Colonic mucosa (tissue), 2 donors: ENCODE data around the gene IFNA17. TPM values are rescaled to one million over a fixed set of nuclear protein-coding genes. Genes with fewer than 3 reads are reported as not detected.

Experiments used
- total RNA-seq, 2 donors: library from RNA; stranded (reverse); fragmentation: NEBNext Ultra II Directional in 1 of 2; extraction: Animal tissue kit (Norgen Biotek cat#: 25700) in 1 of 2; gene quantifications; one replicate each; pipeline ENCODE4 v1.2.1, GENCODE V29; 2021
- donor health status: DM: no; HTN: no; CAD: no.
- donor health status: DM: no; HTN: no; CAD: no.

The IFNA17 gene
- total RNA-seq, 2 donors from 2014 or later, result not detected

Other genes with a start within 250 kb of the IFNA17 start
- gene HACD4, start 196.6 kb downstream of the IFNA17 start, total RNA-seq, result 1 to 10 TPM in 1 of 2 donors, under 1 TPM in 1; 0.67 to 2.5 TPM
- not detected for gene IFNB1, start 150.3 kb downstream of the IFNA17 start, total RNA-seq
- gene IFNW1, start 86.4 kb downstream of the IFNA17 start, total RNA-seq, result not detected
- not detected for gene IFNA21, start 61.6 kb downstream of the IFNA17 start, total RNA-seq
- not detected for gene IFNA4, start 40.6 kb downstream of the IFNA17 start, total RNA-seq
- gene IFNA7, start 26.0 kb downstream of the IFNA17 start, total RNA-seq, result not detected
- not detected for gene IFNA10, start 21.1 kb downstream of the IFNA17 start, total RNA-seq
- gene IFNA16, start 10.9 kb downstream of the IFNA17 start, total RNA-seq, result not detected
- not detected for gene IFNA14, start 11.8 kb upstream of the IFNA17 start, total RNA-seq
- gene IFNA5, start 77.1 kb upstream of the IFNA17 start, total RNA-seq, result not detected
- 10 to 100 TPM; 20.4 to 23.9 TPM for gene KLHL9, start 107.2 kb upstream of the IFNA17 start, total RNA-seq
- not detected for gene IFNA6, start 122.7 kb upstream of the IFNA17 start, total RNA-seq
- not detected for gene IFNA13, start 139.8 kb upstream of the IFNA17 start, total RNA-seq
- gene IFNA2, start 157.2 kb upstream of the IFNA17 start, total RNA-seq, result not detected
- gene IFNA8, start 180.9 kb upstream of the IFNA17 start, total RNA-seq, result not detected
- gene IFNA1, start 212.2 kb upstream of the IFNA17 start, total RNA-seq, result not detected